Measurements from ENCODE around the gene PCSK5.
"Not testable (repeated sequence)": the region's sequence is repeated elsewhere in the genome, so short reads cannot be mapped to it uniquely, and the experiment has no call there.

The PCSK5 gene

DNA sequence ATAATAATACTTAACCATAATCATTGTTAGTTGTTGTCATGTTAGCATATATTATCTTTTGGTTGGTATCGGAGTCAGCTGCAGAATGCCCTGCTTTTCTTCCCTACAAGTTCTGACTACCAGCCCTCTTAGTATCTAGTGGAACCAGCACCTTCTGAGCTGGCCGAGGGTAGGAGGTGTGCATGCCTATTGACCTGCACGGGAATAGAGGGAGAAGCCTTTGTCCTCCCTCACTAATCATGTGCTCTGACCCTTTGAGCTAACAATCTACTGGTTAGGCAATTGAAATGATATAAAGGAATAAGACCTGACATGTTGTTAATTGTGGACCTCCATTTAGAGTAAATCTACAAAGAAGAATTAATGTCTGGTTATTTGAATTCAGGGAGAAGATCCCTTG, 4.1 kb downstream of the PCSK5 start:
- DNase-seq (ENCODE audit: low read depth), result no peak
- H3K4me3 ChIP-seq (ENCODE audit: low read depth, low read length), result no peak overlapping the region
- TF ChIP-seq, protein P1, sequence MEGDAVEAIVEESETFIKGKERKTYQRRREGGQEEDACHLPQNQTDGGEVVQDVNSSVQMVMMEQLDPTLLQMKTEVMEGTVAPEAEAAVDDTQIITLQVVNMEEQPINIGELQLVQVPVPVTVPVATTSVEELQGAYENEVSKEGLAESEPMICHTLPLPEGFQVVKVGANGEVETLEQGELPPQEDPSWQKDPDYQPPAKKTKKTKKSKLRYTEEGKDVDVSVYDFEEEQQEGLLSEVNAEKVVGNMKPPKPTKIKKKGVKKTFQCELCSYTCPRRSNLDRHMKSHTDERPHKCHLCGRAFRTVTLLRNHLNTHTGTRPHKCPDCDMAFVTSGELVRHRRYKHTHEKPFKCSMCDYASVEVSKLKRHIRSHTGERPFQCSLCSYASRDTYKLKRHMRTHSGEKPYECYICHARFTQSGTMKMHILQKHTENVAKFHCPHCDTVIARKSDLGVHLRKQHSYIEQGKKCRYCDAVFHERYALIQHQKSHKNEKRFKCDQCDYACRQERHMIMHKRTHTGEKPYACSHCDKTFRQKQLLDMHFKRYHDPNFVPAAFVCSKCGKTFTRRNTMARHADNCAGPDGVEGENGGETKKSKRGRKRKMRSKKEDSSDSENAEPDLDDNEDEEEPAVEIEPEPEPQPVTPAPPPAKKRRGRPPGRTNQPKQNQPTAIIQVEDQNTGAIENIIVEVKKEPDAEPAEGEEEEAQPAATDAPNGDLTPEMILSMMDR (IDR thresholded peaks at IDR 0.05; ENCODE audit: low read depth, low read length, missing control alignments), result no peak

DNA sequence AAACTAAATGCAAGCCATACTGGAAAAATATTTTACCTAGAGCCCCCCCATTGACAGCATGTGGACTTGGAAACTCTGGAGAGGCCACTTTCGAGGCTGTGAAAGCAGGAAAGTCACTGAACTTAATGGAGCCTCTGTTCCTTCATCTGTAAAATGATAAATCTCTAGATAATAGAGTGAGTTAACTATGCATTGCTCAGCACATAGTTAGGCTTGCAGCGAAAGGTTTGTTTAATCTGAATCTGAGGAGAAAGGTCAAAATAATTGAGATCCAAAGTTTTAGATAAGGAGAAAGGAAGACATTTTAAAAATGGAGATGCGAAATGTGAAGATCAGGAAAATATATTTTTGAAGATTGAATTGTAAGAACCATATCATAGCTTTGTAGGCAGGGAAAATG, 4.6 kb downstream of the PCSK5 start:
- DNase-seq (ENCODE audit: low read depth), result no peak
- H3K4me3 ChIP-seq (ENCODE audit: low read depth, low read length), result no peak overlapping the region
- TF ChIP-seq, protein P1 (IDR thresholded peaks at IDR 0.05; ENCODE audit: low read depth, low read length, missing control alignments), result no peak

DNA sequence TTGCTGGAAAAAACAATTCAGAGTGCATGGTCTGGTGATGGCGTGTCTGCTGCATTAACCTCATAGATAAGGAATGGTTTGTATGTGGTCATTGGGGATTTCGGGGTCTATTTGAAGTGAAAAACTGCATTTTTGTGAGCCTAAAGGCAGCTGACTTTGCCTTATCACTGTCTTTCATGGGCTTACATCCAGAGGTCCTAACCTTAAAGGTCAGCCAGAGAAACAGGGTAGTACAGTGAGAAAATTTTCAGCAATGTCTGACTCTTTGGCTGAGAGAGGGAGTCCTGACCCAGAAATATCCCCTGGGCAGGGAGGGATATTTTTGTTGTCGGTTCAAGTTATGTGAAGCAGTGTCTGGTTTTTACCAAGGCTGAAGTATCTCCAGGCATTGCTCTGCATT, 5.7 kb downstream of the PCSK5 start:
- DNase-seq (ENCODE audit: low read depth), result no peak
- H3K4me3 ChIP-seq (ENCODE audit: low read depth, low read length), result no peak overlapping the region
- TF ChIP-seq, protein P1 (IDR thresholded peaks at IDR 0.05; ENCODE audit: low read depth, low read length, missing control alignments), result no peak

GRCh38 chr9:75900893-75901524, 10.5 kb downstream of the PCSK5 start:
- H3K4me3 ChIP-seq (ENCODE audit: low read depth, low read length); DNase-seq (ENCODE audit: low read depth): not testable (repeated sequence)

GRCh38 chr9:75903785-75904360, 13.4 kb downstream of the PCSK5 start:
- TF ChIP-seq, protein P1 (IDR thresholded peaks at IDR 0.05; ENCODE audit: low read depth, low read length, missing control alignments), result no peak
- no peak overlapping the region for H3K4me3 ChIP-seq (ENCODE audit: low read depth, low read length)
- no peak for DNase-seq (ENCODE audit: low read depth)

DNA sequence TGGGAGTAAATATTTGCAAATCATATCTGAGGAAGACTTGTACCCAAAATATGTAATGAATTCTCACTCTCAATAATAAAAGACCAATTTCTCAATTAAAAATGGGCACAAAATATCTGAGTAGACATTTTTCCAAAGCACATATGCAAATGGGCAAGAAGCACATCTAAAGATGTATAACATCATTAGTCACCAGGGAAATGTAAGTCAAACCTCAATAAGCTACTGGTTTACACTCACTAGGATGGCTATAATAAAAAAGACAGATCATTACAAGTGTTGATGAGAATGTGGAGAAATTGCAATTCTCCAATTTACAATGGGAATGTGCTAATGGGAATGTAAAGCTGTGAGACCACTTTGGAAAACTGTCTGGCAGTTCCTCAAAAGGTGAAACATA, 13.9 kb downstream of the PCSK5 start:
- TF ChIP-seq, protein P1 (IDR thresholded peaks at IDR 0.05; ENCODE audit: low read depth, low read length, missing control alignments), result no peak
- no peak for DNase-seq (ENCODE audit: low read depth)
- no peak overlapping the region for H3K4me3 ChIP-seq (ENCODE audit: low read depth, low read length)

GRCh38 chr9:75906531-75906930, 16.1 kb downstream of the PCSK5 start:
- H3K4me3 ChIP-seq (ENCODE audit: low read depth, low read length), result no peak overlapping the region
- TF ChIP-seq, protein P1 (IDR thresholded peaks at IDR 0.05; ENCODE audit: low read depth, low read length, missing control alignments), result no peak
- DNase-seq (ENCODE audit: low read depth), result no peak
